ENCODE data around the gene KCNJ9. TPM values are rescaled to one million over a fixed set of nuclear protein-coding genes. Genes with fewer than 3 reads are reported as not detected.

Gene KCNJ9
- total and polyA plus RNA-seq, 2 donors (not counting 3 experiments of a cell fraction or from before 2014, with no cell fraction given), result not detected

DNA sequence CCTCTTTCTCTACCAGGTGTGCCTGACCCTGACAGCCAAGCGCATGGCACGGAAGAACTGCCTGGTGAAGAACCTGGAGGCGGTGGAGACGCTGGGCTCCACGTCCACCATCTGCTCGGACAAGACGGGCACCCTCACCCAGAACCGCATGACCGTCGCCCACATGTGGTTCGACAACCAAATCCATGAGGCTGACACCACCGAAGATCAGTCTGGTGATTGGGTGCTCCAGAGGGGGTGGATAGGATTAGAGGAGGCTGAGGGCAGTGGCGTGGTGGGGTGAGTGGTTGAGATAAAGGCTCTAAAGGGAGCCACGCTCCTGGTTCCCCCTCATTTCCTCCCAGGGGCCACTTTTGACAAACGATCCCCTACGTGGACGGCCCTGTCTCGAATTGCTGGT is 47.3 kb downstream of the KCNJ9 start:
- POLR2A ChIA-PET, result no interaction called here
- no peaks in the 10 kb centered on the region for H4K20me1 ChIP-seq (replicated peaks; ENCODE audit: control insufficient read depth, extremely low read depth, insufficient read depth, low read length)
- no peaks in the 10 kb centered on the region for H3K36me3 ChIP-seq (ENCODE audit: control insufficient read depth in 2 of 2, extremely low read depth in 1 of 2, insufficient read depth in 2 of 2, low read length in 2 of 2)
- H3K4me2 ChIP-seq (ENCODE audit: insufficient read depth, low read length), result no peak overlapping the region
- no TSS peak for BruUV-seq (replicated peaks)
- no peaks in the 10 kb centered on the region for H3K9me3 ChIP-seq (replicated peaks; ENCODE audit: control insufficient read depth, insufficient read depth, low read length)
- TF ChIP-seq POLR2A (IDR thresholded peaks at IDR 0.05; ENCODE audit: low read depth, low read length) (no peak), JUN (IDR thresholded peaks at IDR 0.05; ENCODE audit: borderline replicate concordance, insufficient read depth, insufficient read length, low read depth) (no peak), MYC (IDR thresholded peaks at IDR 0.05; ENCODE audit: low read depth, low read length) (no peak), EZH2 (IDR thresholded peaks at IDR 0.05; ENCODE audit: borderline replicate concordance, low read depth, low read length, severe bottlenecking) (no peak), POLR2AphosphoS5 (IDR thresholded peaks at IDR 0.05; ENCODE audit: insufficient read depth, low read depth, low read length) (no peak), GATA2 (IDR thresholded peaks at IDR 0.05; ENCODE audit: insufficient read depth, insufficient read length, low read depth, low read length) (no peak)
- TF ChIP-seq, protein P1, sequence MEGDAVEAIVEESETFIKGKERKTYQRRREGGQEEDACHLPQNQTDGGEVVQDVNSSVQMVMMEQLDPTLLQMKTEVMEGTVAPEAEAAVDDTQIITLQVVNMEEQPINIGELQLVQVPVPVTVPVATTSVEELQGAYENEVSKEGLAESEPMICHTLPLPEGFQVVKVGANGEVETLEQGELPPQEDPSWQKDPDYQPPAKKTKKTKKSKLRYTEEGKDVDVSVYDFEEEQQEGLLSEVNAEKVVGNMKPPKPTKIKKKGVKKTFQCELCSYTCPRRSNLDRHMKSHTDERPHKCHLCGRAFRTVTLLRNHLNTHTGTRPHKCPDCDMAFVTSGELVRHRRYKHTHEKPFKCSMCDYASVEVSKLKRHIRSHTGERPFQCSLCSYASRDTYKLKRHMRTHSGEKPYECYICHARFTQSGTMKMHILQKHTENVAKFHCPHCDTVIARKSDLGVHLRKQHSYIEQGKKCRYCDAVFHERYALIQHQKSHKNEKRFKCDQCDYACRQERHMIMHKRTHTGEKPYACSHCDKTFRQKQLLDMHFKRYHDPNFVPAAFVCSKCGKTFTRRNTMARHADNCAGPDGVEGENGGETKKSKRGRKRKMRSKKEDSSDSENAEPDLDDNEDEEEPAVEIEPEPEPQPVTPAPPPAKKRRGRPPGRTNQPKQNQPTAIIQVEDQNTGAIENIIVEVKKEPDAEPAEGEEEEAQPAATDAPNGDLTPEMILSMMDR (IDR thresholded peaks at IDR 0.05; ENCODE audit: extremely low read depth in 1 of 2, insufficient read depth in 1 of 2, low read depth in 1 of 2, low read length in 2 of 2), result no peak
- H3K9me1 ChIP-seq (replicated peaks; ENCODE audit: control insufficient read depth, extremely low read depth, insufficient read depth, low read length), result no peaks in the 10 kb centered on the region
- no peak for DNase-seq (ENCODE audit: low read depth, low spot score)
- H3K27ac ChIP-seq (ENCODE audit: insufficient read depth, low read depth, low read length), result no peak overlapping the region
- H3K79me2 ChIP-seq (ENCODE audit: control insufficient read depth, insufficient read depth, low read length), result no peaks in the 10 kb centered on the region
- H3K9ac ChIP-seq (replicated peaks; ENCODE audit: extremely low read depth, insufficient read depth, low read length), result no peak overlapping the region
- no peaks in the 10 kb centered on the region for H3K4me1 ChIP-seq (ENCODE audit: control insufficient read depth, extremely low read depth, insufficient read depth, low read length)
- no peaks in the 10 kb centered on the region for H3K27me3 ChIP-seq (ENCODE audit: control insufficient read depth in 2 of 2, insufficient read depth in 2 of 2, low read length in 2 of 2)
- CTCF ChIA-PET, result interaction anchor here (1.1 to 1.2 kb wide), 2 partner anchors 11 to 14 kb away, joined by 3 read pairs; no protein-coding TSS in a partner anchor
- dilution Hi-C loops (cut with MboI; ENCODE audit: extremely low pct_ligation_motif_present, low sequenced_read_pairs) (no loop called here), intact Hi-C loops (cut with micrococcal nuclease) (no loop called here)
- no peak overlapping the region for H2AFZ ChIP-seq (ENCODE audit: low read depth, low read length)
- FAIRE-seq, result no peak
- H3K4me3 ChIP-seq (replicated peaks in 1 of 3; ENCODE audit: insufficient read depth in 1 of 3, low read depth in 1 of 3, low read length in 3 of 3), result no peak overlapping the region
